ENCODE measurements around the gene BTRC. TPM values are rescaled to one million over a fixed set of nuclear protein-coding genes. Genes with fewer than 3 reads are reported as not detected.

Gene BTRC
- total and polyA plus RNA-seq, 2 experiments from 2014 or later = 8.4 to 11.4 TPM

- Histone ChIP-seq H3K9me3 (ENCODE audit: low read depth) (no peaks in the 10 kb centered on the region), H4K20me1 (ENCODE audit: insufficient read depth) (0 out of 2 replicates have a peak, but pooled peaks cover 5% of the 10 kb centered on the region), H3F3A (ENCODE audit: insufficient read depth) (no peaks in the 10 kb centered on the region), H3K9ac (no peak overlapping the region), H3K4me1 (ENCODE audit: insufficient read depth) (no peaks in the 10 kb centered on the region), H3K27me3 (replicated peaks; ENCODE audit: insufficient read depth) (no peaks in the 10 kb centered on the region), H3K4me2 (ENCODE audit: unreplicated experiment) (no peak overlapping the region), H3K36me3 (ENCODE audit: low read depth) (no peaks in the 10 kb centered on the region), H3K9me2 (ENCODE audit: insufficient read depth) (no peaks in the 10 kb centered on the region), H3K27ac (no peak overlapping the region), H3K4me3 (no peak overlapping the region), H2AFZ (no peak overlapping the region), H3K79me2 (ENCODE audit: insufficient read depth) (peaks cover 3% of the 10 kb centered on the region; the same call in 1 of the 2 replicates)
- in situ Hi-C loops (cut with MboI) = no loop called here
- WGBS, 2 experiments (ENCODE audit: low coverage in 1 of 2, low lambda C conversion rate in 2 of 2, missing lambda C conversion rate in 2 of 2) = 78 to 100% methylated on average over 2 of the region's 2 CpGs
- no peak for DNase-seq
- TF ChIP-seq EZH2phosphoT487 (IDR thresholded peaks at IDR 0.05; ENCODE audit: insufficient read depth, low read depth) (no peak), EZH2 (IDR thresholded peaks at IDR 0.05; ENCODE audit: insufficient read depth, poor library complexity, severe bottlenecking) (no peak)
Observed at GRCh38 chr10:101446071-101446470, 92.1 kb downstream of the BTRC start.

DNA sequence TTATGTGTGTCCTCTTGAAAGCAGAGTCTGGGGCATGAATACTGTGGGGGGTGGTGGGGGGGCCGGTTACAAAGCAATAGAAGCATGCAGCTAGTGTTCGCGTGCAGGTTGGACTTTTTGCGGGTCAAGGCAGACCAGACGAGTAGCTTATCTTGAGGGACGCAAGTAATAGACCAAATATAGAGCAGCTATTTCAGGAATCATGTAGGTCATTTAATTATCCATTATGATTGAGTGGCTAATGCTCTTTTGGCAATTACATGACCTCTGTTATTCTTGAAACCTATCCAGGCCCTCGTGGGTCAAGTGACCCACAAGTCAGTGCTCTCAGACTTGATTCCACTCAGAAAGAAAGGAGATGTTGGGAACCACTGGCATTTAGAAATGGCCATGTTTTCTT, 93.0 kb downstream of the BTRC start:
- no peak overlapping the region for H3K9ac ChIP-seq
- no peak overlapping the region for H3K4me3 ChIP-seq
- H3K4me2 ChIP-seq (ENCODE audit: unreplicated experiment) = no peak overlapping the region
- no peaks in the 10 kb centered on the region for H3K9me2 ChIP-seq (ENCODE audit: insufficient read depth)
- WGBS, 2 experiments (ENCODE audit: low coverage in 1 of 2, low lambda C conversion rate in 2 of 2, missing lambda C conversion rate in 2 of 2) = 86 to 87% methylated on average over 7 of the region's 7 CpGs
- no peaks in the 10 kb centered on the region for H3F3A ChIP-seq (ENCODE audit: insufficient read depth)
- DNase-seq = no peak
- no peak overlapping the region for H3K27ac ChIP-seq
- H3K9me3 ChIP-seq (ENCODE audit: low read depth) = no peaks in the 10 kb centered on the region
- no peaks in the 10 kb centered on the region for H3K36me3 ChIP-seq (ENCODE audit: low read depth)
- no peak overlapping the region for H2AFZ ChIP-seq
- peaks cover 3% of the 10 kb centered on the region; the same call in 1 of the 2 replicates for H3K79me2 ChIP-seq (ENCODE audit: insufficient read depth)
- 0 out of 2 replicates have a peak, but pooled peaks cover 5% of the 10 kb centered on the region for H4K20me1 ChIP-seq (ENCODE audit: insufficient read depth)
- TF ChIP-seq EZH2 (IDR thresholded peaks at IDR 0.05; ENCODE audit: insufficient read depth, poor library complexity, severe bottlenecking) = no peak
- TF ChIP-seq EZH2phosphoT487 (IDR thresholded peaks at IDR 0.05; ENCODE audit: insufficient read depth, low read depth) = no peak
- in situ Hi-C loops (cut with MboI) = no loop called here
- no peaks in the 10 kb centered on the region for H3K4me1 ChIP-seq (ENCODE audit: insufficient read depth)
- H3K27me3 ChIP-seq (replicated peaks; ENCODE audit: insufficient read depth) = no peaks in the 10 kb centered on the region

GRCh38 chr10:101447477-101447876, 93.5 kb downstream of the BTRC start:
- TF ChIP-seq EZH2phosphoT487 (IDR thresholded peaks at IDR 0.05; ENCODE audit: insufficient read depth, low read depth) (no peak), EZH2 (IDR thresholded peaks at IDR 0.05; ENCODE audit: insufficient read depth, poor library complexity, severe bottlenecking) (no peak)
- H4K20me1 ChIP-seq (ENCODE audit: insufficient read depth) = 0 out of 2 replicates have a peak, but pooled peaks cover 5% of the 10 kb centered on the region
- H3K4me3 ChIP-seq = no peak overlapping the region
- no peaks in the 10 kb centered on the region for H3K9me3 ChIP-seq (ENCODE audit: low read depth)
- no peak overlapping the region for H2AFZ ChIP-seq
- no peak overlapping the region for H3K27ac ChIP-seq
- in situ Hi-C loops (cut with MboI) = no loop called here
- DNase-seq = no peak
- no peaks in the 10 kb centered on the region for H3F3A ChIP-seq (ENCODE audit: insufficient read depth)
- no peak overlapping the region for H3K9ac ChIP-seq
- no peaks in the 10 kb centered on the region for H3K27me3 ChIP-seq (replicated peaks; ENCODE audit: insufficient read depth)
- H3K36me3 ChIP-seq (ENCODE audit: low read depth) = no peaks in the 10 kb centered on the region
- WGBS, 2 experiments (ENCODE audit: low coverage in 1 of 2, low lambda C conversion rate in 2 of 2, missing lambda C conversion rate in 2 of 2) = 96 to 99% methylated on average over 2 of the region's 2 CpGs
- no peaks in the 10 kb centered on the region for H3K4me1 ChIP-seq (ENCODE audit: insufficient read depth)
- H3K79me2 ChIP-seq (ENCODE audit: insufficient read depth) = peaks cover 3% of the 10 kb centered on the region; the same call in 1 of the 2 replicates
- no peaks in the 10 kb centered on the region for H3K9me2 ChIP-seq (ENCODE audit: insufficient read depth)
- no peak overlapping the region for H3K4me2 ChIP-seq (ENCODE audit: unreplicated experiment)

DNA sequence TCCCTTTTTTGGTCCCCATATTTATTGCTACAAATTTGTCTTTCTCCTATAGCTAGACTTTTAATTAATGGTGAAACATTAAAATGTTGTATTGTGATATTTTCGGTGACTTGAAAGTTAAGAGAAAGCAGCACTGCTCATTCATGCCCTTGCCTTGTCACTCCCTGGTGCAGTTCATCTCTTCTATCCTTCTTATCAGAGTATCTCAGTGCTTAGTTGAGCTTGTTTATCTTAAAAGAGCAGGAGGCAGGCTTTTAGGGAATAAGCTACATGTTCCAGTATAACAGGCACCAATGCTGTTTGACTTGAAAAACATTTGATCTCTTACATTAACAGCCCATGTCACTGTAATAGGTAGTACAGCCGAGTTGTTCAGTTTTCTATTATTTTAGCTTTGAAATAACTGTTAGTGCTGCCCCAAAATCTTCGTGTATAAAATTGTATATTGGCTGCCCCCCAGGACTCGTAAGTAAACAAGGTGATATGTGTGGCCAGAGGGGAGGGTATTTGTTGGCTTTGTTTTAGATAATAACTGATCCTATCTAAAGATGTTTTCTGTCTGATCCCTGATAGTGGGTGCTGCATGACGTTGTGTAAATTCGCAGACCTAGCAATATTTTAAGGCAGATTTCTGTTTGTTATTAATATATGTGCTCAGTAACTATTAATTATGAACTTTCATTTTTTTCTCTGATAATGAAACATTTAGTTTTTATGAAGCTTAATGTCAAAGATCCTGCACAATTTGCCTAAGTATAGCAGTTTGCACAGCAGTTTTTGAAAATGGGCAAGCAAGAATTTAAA, 96.5 kb downstream of the BTRC start:
- no peak overlapping the region for H3K4me3 ChIP-seq
- H3K27ac ChIP-seq = no peak overlapping the region
- H2AFZ ChIP-seq = no peak overlapping the region
- peaks cover 3% of the 10 kb centered on the region; the same call in 1 of the 2 replicates for H3K79me2 ChIP-seq (ENCODE audit: insufficient read depth)
- no peak overlapping the region for H3K9ac ChIP-seq
- DNase-seq = no peak
- TF ChIP-seq EZH2phosphoT487 (IDR thresholded peaks at IDR 0.05; ENCODE audit: insufficient read depth, low read depth) (no peak), EZH2 (IDR thresholded peaks at IDR 0.05; ENCODE audit: insufficient read depth, poor library complexity, severe bottlenecking) (no peak)
- H4K20me1 ChIP-seq (ENCODE audit: insufficient read depth) = 0 out of 2 replicates have a peak, but pooled peaks cover 5% of the 10 kb centered on the region
- H3F3A ChIP-seq (ENCODE audit: insufficient read depth) = no peaks in the 10 kb centered on the region
- H3K36me3 ChIP-seq (ENCODE audit: low read depth) = no peaks in the 10 kb centered on the region
- 85% methylated on average over 6 of the region's 6 CpGs for WGBS, 2 experiments (ENCODE audit: low coverage in 1 of 2, low lambda C conversion rate in 2 of 2, missing lambda C conversion rate in 2 of 2)
- H3K27me3 ChIP-seq (replicated peaks; ENCODE audit: insufficient read depth) = no peaks in the 10 kb centered on the region
- no peak overlapping the region for H3K4me2 ChIP-seq (ENCODE audit: unreplicated experiment)
- no peaks in the 10 kb centered on the region for H3K4me1 ChIP-seq (ENCODE audit: insufficient read depth)
- in situ Hi-C loops (cut with MboI) = no loop called here
- H3K9me3 ChIP-seq (ENCODE audit: low read depth) = no peaks in the 10 kb centered on the region
- no peaks in the 10 kb centered on the region for H3K9me2 ChIP-seq (ENCODE audit: insufficient read depth)
